IPS DF 4.7 (cell line): ENCODE results near the gene PPM1J.
"Not testable (repeated sequence)": the region's sequence is repeated elsewhere in the genome, so short reads cannot be mapped to it uniquely, and the experiment has no call there.

Experiments
- DNase-seq: peaks from one replicate; pipeline ENCODE4 v3.0.0-alpha.2; 2013; ENCODE audit warnings: low spot score; ENCODE audit errors: extremely low read depth

Gene PPM1J, protein sequence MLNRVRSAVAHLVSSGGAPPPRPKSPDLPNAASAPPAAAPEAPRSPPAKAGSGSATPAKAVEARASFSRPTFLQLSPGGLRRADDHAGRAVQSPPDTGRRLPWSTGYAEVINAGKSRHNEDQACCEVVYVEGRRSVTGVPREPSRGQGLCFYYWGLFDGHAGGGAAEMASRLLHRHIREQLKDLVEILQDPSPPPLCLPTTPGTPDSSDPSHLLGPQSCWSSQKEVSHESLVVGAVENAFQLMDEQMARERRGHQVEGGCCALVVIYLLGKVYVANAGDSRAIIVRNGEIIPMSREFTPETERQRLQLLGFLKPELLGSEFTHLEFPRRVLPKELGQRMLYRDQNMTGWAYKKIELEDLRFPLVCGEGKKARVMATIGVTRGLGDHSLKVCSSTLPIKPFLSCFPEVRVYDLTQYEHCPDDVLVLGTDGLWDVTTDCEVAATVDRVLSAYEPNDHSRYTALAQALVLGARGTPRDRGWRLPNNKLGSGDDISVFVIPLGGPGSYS

DNA sequence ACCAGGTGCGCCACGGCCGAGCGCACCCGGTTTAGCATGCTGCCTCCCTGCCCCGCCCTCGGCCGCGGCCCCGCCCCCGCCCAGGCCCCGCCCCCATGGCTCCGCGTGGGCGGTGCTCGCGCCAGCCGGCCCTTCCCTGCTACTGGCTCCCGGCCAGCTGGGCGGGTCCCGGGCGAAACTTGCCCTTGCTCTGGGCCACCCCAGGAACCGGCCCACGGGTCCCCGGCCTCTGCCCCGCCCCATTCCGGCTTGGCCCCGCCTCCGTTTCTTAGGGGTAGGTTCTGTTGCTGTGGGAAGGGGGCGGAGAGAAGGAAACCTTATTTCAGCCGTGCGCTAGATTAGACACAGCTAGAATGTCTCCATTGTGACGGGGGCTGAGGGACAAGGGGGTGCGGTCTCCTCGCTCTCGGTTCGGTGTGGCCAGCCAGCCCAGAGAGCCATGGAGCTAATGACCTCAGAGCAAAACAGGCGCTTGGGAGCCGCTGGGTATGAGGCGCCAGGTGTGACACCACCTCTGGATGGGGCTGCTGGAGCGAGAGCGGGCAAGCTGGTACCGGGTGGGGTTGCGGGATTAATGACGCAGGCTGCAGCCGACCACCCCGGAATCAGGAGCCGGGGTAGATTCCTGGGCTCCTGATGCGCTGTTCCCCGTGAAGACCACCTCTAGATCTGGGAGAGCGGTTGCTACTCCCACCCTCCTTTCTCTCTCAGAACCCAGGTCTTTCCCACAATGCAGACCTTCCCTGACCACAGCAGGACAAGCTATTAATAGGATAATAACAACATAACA is at the start of gene PPM1J:
Gene PPM1J (minus strand): TSS at position 69 of the 790 bp plus-strand sequence. CDS start 31 bp downstream, at position 38.
- DNase-seq: no peak

DNA sequence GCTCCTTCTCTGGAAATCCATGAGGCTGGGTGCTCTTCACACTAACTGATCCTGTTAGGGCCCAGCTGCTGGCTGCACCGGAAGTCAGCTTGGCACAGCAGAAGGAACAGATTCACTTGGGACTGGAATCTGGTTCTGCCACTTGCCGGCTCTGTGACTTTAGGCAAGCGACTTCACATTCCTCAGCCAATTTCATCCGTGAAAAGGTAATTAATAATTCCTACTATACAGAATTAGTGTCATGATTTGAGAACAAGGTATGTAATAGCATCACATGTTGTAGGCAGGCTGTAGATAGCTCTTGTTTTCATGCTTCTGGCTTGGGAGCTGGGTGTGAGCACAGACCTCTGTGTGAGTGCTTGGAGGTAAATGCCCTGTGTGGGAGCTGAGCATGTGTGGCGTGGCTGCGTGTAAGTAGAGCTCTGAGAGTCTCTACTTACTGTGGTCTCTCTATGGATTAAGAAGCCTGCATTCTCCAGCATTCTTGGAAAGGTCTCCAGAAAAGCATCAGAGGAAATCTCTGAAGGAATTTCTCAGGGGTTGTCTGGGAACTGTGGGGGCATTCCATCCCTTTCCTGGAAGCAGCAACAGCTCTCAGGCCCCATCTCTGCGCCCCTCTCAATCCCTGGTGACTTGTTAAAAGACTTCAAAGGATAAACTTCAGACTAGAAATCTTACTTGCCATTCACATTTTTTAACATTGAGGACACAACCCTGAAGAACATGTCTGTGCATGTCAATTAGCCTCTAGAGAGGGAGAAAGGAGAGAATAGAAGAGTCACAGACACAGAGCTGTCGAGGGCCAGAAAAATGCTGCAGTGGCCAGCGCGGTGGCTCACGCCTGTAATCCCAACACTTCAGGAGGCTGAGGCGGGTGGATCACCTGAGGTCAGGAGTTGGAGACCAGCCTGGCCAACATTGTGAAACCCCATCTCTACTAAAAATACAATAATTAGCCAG is 47.7 kb upstream of the PPM1J start:
- no peak for DNase-seq

DNA sequence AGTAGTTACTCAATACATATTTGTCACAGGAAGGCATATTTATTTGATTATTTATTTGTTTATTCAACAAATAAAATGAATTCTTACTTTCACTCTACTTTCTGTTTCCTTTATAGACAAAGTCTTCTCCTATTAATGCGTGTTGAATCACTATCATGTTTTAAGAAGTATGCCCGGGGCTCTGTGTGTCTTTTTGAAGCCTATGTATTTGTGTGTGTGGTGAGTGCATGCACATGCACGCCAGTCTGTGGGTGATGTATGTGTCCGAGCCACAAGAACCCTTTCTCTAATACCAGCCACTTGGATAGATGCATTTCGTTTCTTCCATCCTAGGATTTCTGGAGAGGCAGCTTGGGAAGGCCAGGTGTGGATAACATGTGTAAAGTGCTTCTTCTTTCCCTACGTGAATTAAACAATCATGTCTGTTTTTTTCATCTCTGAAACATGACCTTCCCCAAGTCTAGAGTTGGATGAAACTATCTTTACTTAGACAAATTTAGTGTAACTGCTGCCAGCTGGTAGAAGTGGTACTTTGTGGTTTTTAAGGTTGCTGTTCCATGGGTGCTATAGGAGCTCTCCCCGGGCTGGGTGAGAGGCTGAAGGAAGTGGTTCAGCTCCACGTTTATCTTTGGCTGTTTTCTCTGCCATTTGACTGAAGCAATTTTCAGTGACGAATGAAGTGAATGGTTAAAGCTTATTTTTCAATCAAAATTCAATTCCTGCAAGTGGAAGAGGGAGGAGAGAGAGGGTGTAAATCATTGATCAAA is 46.8 kb upstream of the PPM1J start:
- DNase-seq: no peak

DNA sequence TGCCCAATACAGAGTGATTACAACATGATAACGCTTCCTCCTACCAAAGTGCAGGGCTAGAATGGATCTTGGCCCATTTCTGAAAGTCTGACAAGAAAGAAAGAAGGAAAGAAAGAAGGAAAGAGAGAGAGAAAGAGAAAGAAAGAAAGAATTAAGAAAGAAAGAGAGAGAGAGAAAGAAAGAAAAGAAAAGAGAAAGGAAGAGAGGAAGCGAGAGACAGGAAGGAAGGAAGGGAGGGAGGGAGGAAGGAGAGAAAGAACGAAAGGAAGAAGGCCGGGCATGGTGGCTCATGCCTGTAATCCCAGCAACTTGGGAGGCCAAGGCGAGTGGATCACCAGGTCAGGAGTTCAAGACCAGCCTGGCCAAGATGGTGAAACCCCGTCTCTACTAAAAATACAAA is 44.1 kb upstream of the PPM1J start:
- no peak for DNase-seq

DNA sequence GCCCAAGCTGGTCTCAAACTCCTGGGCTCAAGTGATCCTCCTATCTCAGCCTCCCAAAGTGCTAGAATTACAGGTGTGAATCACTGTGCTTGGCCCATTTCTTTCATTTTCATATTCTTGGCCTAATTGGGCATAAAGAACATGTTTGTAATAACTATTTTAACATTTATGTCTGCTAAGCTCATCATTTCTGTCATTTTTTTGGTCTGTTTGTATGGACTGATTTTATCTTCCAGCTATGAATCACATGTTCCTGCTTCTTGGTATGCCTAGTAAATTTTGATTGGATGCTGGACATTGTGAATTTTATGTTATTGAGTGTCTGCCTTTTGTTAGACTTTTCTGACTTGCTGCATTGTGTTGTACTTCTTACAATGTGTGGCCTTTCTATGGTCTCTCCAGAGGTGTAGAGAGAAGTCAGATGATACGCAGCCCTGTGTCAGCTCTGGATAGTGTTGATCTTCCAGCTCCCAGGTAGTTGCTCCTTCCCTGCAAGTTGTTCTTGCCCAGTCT is 39.0 kb upstream of the PPM1J start:
- DNase-seq: no peak

DNA sequence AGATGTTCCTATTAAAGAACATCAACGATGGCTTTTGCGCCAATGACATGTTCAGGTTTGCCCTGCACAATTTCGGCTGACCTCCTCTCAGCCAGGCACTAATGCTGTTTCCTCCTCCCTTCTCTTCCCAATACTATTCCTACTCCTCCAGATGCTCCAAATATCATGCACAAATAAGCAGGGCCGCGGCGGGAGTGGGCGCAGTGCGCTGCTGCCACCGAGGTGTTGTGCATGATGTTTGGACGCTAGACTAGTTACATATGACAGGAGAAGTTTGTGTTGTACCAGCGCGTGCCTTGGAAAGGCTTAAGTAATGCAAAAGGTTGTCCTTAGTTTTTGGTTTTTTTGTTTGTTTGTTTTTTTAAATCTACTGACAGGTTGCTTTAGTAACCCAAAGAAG is 33.3 kb upstream of the PPM1J start:
- DNase-seq: no peak

DNA sequence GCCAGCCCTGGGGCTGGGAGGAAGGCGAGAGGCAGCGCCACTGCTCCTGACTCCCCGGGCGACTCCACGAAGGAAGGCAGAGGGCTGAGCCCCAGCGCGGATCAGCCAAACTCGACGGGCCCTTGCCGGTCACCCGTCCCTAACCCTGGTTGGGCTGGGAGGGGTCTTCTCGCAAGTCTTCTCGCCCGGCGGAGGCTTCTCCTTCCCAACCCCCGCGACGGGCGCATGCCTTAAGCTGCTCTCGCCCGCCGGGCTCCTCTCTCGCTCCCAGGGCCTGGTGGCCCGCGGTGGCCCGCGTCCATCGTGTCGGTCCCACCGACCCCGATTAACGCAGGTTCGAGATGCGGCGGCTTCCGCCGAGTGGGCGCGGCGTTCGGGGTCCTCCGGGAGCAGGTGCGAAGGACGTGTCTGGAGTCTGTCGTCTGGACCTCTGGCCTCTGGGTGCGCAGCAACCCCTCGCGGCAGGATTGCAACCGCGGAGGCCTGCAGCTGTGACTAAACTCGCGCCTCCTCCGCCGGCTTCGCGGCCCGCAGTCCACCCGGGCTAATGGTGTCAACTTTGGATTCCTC is 29.0 kb upstream of the PPM1J start:
- DNase-seq: no peak

DNA sequence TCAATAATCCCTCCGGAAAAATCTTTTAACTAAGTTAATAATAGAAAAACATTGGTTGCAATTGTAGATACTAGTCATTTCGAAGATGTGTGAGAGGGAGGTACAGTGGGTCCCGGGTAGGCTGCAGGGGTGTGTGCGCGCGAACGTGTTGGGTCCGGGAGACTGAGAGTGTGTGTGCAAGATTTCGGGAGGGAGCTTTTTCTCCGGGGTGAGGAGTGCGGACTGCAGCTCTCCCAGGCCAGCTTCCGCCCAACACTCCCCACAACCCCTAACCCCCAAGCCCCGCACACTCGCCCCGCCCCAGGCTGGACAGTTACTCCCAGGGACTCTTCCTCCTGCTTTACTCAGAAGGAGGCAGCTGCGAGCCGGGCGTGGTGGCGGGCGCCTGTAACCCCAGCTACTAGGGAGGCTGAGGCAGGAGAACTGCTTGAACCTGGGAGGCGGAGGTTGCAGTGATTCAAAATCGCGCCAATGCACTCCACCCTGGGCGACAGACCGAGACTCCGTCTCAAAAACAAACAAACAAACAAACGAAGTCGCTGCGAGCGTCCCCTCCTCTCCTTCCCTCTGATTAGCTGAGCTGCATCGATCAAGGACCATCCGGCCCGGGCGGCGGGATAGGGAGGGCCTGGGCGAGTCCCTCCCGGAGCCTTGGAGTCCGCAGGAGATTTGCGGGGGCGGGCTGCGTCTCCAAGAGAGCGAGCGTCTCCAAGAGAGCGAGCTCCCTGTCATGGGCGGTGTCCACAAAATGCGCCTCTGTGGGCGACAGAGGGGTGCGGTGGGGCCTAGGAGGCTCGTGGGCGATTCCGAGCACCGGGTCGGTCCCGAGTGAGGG is 28.3 kb upstream of the PPM1J start:
- DNase-seq: no peak

DNA sequence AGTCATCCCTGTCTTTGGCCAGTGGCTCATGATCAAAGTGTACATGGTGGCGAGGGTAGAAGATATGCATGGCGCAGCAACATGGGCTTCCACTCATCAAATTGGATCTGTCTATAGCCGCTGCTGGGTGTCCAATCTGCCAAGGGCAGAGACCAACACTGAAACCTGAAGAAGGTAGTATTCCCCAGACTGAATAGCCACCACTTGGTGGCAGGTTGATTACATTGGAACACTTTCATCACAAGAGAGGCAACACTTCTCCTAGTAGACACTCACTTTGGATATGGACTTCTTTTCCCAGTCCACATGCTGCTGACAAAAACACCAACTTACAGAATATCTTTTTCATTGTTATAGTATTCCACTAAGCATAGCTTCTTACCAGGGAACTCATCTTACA is 22.4 kb upstream of the PPM1J start:
- no peak for DNase-seq

DNA sequence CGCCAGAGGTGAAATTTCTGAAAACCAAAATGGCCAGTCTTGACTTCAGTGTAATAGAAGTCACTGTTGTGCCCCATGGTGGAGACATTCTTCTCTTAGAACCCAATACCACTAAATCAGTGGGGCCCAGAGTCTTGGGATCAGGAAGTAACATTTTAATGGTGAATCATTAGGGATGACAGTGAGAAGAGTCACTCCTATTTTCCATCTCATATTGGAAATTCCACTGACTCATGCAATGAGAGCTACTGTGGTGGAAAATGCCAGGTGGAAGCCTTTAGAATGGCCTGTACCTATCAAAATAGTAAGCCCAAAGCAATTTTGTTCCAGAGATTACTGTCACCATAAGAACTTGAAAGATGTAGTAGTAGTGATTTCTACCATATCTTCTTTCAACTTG is 20.6 kb upstream of the PPM1J start:
- DNase-seq: no peak

DNA sequence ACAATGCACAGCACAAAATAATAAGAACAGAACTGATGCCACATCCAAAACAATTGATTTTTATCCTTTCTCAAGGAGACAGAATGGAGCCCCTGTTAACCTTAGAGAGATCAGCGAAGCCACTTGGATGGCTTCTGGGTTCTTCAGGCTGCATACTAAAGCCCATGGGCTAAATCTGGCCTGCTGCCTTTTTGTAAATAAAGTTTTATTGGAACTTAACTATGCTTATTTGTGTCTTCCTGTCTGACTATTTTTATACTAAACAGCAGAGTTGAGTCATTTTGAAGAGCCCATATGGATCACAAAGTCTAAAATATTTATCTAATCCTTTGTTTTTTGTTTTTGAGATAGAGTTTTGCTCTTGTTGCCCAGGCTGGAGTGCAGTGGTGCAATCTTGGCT is 16.3 kb upstream of the PPM1J start:
- no peak for DNase-seq

DNA sequence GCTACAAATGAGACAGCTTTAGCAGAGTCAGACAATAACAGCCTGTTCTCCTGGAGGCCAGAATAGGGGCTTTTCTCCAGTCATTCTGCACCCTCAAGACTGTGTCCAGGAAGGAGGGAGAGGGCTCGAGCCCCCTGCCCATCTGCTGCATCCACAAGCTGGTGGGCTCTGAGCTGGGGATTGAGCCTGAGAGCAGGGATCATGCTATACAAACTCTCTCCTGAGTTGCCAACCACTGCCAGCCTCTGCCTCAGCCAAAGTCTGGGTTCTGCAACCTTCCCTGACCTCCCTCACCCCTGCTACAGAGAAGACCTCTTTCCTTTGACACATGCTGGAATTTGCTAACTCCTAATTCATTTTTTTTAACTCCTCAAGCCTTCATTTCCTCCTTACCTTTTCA is 14.8 kb upstream of the PPM1J start:
- no peak for DNase-seq

DNA sequence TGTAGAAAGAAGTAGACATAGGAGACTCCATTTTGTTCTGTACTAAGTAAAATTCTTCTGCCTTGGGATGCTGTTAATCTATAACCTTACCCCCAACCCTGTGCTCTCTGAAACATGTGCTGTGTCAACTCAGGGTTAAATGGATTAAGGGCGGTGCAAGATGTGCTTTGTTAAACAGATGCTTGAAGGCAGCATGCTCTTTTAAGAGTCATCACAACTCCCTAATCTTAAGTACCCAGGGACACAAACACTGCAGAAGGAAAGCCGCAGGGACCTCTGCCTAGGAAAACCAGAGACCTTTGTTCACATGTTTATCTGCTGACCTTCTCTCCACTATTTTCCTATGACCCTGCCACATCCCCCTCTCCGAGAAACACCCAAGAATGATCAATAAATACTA is 13.9 kb upstream of the PPM1J start:
- not testable (repeated sequence) for DNase-seq

DNA sequence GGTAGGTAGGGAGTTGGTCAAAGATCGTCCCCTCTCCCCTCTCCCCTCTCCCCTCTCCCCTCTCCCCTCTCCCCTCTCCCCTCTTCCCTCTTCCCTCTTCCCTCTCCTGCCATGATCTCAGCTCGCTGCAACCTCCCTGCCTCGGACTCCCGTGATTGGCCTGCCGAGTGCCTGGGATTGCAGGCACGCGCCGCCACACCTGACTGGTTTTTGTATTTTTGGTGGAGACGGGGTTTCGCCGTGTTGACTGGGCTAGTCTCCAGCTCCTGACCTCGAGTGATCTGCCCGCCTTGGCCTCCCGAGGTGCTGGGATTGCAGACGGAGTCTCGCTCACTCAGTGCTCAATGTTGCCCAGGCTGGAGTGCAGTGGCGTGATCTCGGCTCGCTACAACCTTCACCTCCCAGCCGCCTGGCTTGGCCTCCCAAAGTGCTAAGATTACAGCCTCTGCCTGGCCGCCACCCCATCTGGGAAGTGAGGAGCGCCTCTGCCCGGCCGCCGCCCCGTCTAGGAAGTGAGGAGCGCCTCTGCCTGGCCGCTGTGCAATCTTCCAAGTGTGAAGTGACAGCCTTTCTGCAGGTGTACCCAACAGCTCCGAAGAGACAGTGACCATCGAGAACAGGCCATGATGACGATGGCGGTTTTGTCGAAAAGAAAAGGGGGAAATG is 13.3 kb upstream of the PPM1J start:
- DNase-seq: not testable (repeated sequence)

DNA sequence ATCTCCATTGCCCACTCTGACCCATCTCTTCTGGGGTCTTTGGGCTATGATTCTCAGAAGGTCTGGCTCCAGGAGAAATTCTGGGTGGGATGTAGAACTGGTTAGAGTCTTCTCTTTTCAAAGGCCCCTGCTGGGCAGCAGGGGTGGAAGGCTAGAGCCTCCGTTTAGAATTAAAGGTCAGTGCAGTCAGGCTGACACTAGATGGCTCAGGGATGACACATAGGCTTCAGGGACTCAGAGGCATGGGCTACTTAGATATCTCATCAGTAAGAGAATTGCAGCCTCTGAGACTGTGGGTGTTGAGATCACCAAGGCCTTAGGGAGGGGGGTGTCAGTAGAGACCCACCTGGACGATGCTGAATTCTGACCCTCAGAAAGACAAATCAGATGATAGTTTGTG is 12.6 kb upstream of the PPM1J start:
- no peak for DNase-seq

DNA sequence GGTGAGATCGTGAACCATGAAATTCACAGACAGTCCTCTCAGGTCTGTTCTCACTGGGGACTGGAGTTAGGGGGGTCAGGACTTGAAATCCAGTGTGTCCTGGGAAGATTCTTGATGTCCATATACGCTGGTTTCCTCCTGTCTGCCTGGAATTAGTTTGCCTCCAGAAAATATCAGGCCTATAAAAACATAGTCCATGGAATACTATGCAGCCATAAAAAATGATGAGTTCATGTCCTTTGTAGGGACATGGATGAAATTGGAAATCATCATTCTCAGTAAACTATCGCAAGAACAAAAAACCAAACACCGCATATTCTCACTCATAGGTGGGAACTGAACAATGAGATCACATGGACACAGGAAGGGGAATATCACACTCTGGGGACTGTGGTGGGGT is 9.1 kb upstream of the PPM1J start:
- DNase-seq: not testable (repeated sequence)

DNA sequence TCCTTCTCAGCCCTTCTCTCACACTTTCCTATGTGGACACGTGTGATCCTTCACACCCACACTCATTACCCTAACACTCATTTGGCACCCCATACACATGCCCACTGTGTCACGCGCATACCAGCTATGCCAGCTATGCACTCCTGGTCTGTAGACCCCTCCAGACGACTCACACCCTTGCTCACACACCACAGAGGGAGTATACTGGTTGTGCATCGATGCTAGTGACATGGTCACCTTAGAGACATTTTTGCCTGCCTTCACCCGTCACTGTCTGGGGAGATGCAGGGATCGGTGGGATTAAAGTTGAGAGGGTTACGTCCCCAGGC is 8.3 kb upstream of the PPM1J start:
- no peak for DNase-seq

DNA sequence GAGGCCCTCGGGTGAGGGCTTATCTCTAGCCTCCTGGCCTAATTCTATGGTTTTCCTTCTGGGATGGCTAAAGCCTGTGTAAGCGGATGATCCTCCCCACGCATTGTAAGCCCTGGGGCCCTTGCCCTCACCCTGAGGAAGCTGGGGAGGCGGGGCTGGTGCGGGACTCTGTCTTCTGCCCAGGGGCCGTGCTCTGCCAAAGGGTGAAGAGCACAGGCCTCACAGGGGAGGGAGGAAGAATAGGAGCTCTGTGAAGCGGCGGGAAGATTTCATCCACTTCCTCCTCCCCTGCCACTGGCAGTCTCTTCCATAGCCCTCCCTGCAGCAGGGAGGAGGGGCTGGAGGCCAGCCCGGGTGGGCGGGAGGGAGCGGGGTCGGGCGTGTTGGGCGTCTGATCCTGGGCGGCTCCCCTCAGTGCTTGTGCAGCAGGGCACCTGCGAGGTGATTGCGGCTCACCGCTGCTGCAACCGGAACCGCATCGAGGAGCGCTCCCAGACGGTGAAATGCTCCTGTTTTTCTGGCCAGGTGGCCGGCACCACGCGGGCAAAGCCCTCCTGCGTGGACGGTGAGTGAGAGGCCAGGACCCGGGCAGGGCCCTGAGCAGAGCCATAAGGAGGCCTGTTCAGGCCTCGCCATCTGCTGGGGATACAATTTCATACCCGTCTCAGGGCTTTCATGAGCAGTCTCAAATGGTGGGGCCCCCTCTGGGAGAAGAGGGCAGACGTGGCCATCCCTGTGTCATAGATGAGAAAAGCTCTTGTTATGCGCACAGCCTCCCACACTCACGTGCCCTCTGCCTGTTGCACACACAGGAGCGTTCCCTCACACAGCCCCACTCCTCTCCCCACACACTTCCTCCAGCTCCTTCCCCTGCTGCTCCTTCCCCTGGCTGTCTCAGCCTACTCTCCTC is 7.7 kb upstream of the PPM1J start:
- no peak for DNase-seq
